Coronary artery (tissue), 2 donors: Measurements from ENCODE around the gene RAB18.

ENCODE experiments used
- DNase-seq: peaks from one replicate; pipeline ENCODE4 v3.0.0-alpha.2; 2017; ENCODE audit warnings: low spot score
- H3K27ac ChIP-seq, 2 donors: fragments of 200-600 bp; sonication (generic); one replicate each; pipeline ENCODE4 v1.5.1; 2016 to 2019
- H3K4me3 ChIP-seq: fragments of 200-600 bp; sonication (generic); 2 replicates; pipeline ENCODE4 v1.5.1; 2016; ENCODE audit warnings: mild to moderate bottlenecking, moderate library complexity
- CTCF ChIP-seq: fragments of 200-600 bp; sonication (generic); IDR thresholded peaks from one replicate; pipeline ENCODE4 v1.5.1; 2019; ENCODE audit warnings: antibody characterized with exemption

The RAB18 gene

GRCh38 chr10:27547047-27547446, 42.9 kb downstream of the RAB18 start:
- TF ChIP-seq CTCF: no peak
- Histone ChIP-seq H3K4me3 (no peak overlapping the region), H3K27ac (no peak overlapping the region)
- no peak for DNase-seq

GRCh38 chr10:27547482-27547881, 43.4 kb downstream of the RAB18 start:
- Histone ChIP-seq H3K4me3 (no peak overlapping the region), H3K27ac (no peak overlapping the region)
- TF ChIP-seq CTCF: no peak
- no peak for DNase-seq

- DNase-seq: no peak
- Histone ChIP-seq H3K4me3 (no peak overlapping the region), H3K27ac (no peak overlapping the region)
- no peak for TF ChIP-seq CTCF
Observed at GRCh38 chr10:27550823-27551222, 46.7 kb downstream of the RAB18 start.

- no peak overlapping the region for H3K4me3 ChIP-seq
- DNase-seq: no peak
- no peak overlapping the region for H3K27ac ChIP-seq
- peak; percentile 38 for TF ChIP-seq CTCF
Observed at GRCh38 chr10:27558612-27559020, 54.5 kb downstream of the RAB18 start.

- Histone ChIP-seq H3K27ac (no peak overlapping the region), H3K4me3 (no peak overlapping the region)
- TF ChIP-seq CTCF: no peak
- DNase-seq: no peak
Observed at GRCh38 chr10:27561334-27561733, 57.2 kb downstream of the RAB18 start.

GRCh38 chr10:27564398-27564797, 60.3 kb downstream of the RAB18 start:
- Histone ChIP-seq H3K4me3 (no peak overlapping the region), H3K27ac (no peak overlapping the region)
- DNase-seq: no peak
- no peak for TF ChIP-seq CTCF

- Histone ChIP-seq H3K4me3 (no peak overlapping the region), H3K27ac (no peak overlapping the region)
- no peak for TF ChIP-seq CTCF
- no peak for DNase-seq
Observed at GRCh38 chr10:27564880-27565279, 60.8 kb downstream of the RAB18 start.
